ENCODE data around the gene DNAJC16. TPM values are rescaled to one million over a fixed set of nuclear protein-coding genes. Genes with fewer than 3 reads are reported as not detected.

DNAJC16 gene
- total RNA-seq, 2 experiments from 2014 or later: 9.1 to 16.8 TPM

DNA sequence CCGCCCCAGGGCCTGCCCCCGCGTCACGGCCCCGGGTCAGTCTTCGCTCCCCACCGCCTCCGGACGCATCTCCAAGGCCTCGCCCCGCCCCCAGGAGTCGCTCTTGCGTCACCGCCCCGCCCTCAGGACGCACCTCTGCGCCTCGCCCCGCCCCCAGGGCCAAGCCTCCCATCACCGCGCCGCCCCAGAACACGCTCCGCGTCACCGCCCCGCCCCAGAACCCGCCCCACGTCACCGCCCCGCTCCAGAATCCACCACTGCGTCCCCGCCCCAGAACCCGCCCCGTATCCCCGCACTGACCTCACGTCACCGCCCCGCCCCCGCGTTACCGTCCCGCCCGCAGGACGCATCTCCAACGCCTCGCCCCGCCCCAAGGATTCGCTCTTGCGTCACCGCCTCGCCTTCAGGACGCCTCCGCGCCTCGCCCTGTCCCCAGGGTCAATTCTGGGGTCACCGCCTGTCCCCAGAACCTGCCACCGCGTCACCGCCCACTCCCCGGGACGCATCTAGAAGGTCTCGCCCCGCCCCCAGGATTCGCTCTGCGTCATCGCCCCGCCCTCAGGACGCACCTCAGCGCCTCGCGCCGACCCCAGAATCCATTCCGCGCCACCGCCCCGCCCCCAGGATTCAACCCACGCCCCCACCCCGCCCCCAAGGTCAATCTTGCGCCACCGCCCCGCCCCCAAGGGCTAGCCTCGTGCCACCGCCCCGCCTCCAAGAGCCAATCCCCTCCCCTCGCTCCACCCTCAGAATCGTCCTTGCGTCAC is 2.2 kb upstream of the DNAJC16 start:
- no peaks in the 10 kb centered on the region for H3K9me2 ChIP-seq (ENCODE audit: insufficient read depth, low read length)
- BruUV-seq (replicated peaks): no TSS peak
- H3K27ac ChIP-seq (ENCODE audit: low read depth, low read length, poor library complexity, severe bottlenecking): peak overlapping the region; percentile 48
- intact Hi-C loops (cut with micrococcal nuclease; ENCODE audit: unreplicated experiment): no loop called here
- TF ChIP-seq, protein P1, sequence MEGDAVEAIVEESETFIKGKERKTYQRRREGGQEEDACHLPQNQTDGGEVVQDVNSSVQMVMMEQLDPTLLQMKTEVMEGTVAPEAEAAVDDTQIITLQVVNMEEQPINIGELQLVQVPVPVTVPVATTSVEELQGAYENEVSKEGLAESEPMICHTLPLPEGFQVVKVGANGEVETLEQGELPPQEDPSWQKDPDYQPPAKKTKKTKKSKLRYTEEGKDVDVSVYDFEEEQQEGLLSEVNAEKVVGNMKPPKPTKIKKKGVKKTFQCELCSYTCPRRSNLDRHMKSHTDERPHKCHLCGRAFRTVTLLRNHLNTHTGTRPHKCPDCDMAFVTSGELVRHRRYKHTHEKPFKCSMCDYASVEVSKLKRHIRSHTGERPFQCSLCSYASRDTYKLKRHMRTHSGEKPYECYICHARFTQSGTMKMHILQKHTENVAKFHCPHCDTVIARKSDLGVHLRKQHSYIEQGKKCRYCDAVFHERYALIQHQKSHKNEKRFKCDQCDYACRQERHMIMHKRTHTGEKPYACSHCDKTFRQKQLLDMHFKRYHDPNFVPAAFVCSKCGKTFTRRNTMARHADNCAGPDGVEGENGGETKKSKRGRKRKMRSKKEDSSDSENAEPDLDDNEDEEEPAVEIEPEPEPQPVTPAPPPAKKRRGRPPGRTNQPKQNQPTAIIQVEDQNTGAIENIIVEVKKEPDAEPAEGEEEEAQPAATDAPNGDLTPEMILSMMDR (conservative IDR thresholded peaks at IDR 0.05; ENCODE audit: low read length): no peak
- no peak for TF ChIP-seq EZH2phosphoT487 (IDR thresholded peaks at IDR 0.05; ENCODE audit: borderline replicate concordance, low read depth, low read length)
- DNase-seq (ENCODE audit: low spot score): peak; percentile 99
- H3K36me3 ChIP-seq (ENCODE audit: insufficient read depth, low read length): no peaks in the 10 kb centered on the region
- H3K4me3 ChIP-seq (ENCODE audit: low read depth, low read length, poor library complexity, severe bottlenecking): peak overlapping the region; percentile 71
- H3K4me1 ChIP-seq (ENCODE audit: insufficient read depth, low read length, poor library complexity, severe bottlenecking): peaks cover 22% of the 10 kb centered on the region
- POLR2A ChIA-PET: no interaction called here
- no peaks in the 10 kb centered on the region for H3K9me3 ChIP-seq (ENCODE audit: low read length)
- CTCF ChIA-PET (ENCODE audit: unreplicated experiment): no interaction called here
- H2AFZ ChIP-seq (ENCODE audit: low read length): no peak overlapping the region
- peak overlapping the region; percentile 87; the same call in 1 of the 2 replicates for H3K4me2 ChIP-seq (ENCODE audit: low read length)
- no peaks in the 10 kb centered on the region for H4K20me1 ChIP-seq (ENCODE audit: insufficient read depth, low read length)
- H3K79me2 ChIP-seq (ENCODE audit: insufficient read depth, low read depth, low read length): peaks cover 21% of the 10 kb centered on the region; the same call in 1 of the 2 replicates

DNA sequence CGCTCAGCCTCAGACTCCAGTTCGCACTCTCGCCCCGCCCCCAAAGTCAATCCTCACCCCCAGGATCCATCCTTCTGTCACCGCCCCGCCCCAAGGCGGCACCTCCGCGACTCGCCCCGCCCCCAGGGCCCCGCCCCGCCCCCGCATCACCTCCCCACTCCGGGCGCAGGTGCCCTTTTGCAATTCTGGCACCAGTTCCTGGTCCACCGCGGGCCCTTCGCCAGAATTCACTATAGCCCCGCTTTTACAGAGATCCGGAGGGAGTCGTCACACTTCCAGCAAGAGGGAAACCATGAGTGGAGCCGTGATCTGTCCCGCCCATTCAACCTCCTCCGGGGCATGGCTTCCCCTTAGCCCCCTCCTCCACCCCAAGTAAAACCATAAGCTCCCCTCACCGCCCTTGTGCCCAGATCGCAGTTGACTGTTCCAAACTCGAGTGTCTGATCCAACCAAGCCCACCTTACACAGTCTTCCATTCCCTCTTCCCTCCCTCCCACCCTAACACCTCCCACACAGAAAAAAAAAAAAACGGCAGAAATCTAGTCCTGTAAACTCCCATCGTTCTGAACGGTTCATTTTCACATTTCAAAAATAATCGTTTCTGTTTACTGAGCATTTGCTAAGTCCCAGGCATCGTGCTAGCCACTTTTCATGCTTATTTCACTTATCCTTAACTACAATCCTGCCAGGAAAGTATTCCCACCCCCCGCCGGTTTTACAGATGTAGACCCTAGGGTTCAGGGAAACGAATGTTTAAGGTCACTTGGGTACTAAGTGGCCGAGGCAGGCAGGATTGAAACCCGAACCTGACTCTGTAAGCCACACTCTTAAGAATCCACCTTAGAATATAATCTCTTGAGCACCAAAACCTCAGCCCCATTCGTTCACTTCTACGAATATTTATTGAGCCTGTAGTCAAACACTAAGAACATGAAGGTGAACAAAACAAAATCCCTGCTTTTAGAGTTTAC is 1.3 kb upstream of the DNAJC16 start:
- TF ChIP-seq, protein P1 (conservative IDR thresholded peaks at IDR 0.05; ENCODE audit: low read length): no peak
- TF ChIP-seq EZH2phosphoT487 (IDR thresholded peaks at IDR 0.05; ENCODE audit: borderline replicate concordance, low read depth, low read length): no peak
- H3K9me3 ChIP-seq (ENCODE audit: low read length): no peaks in the 10 kb centered on the region
- peak; percentile 24 for DNase-seq (ENCODE audit: low spot score)
- H3K9me2 ChIP-seq (ENCODE audit: insufficient read depth, low read length): no peaks in the 10 kb centered on the region
- no TSS peak for BruUV-seq (replicated peaks)
- peaks cover 22% of the 10 kb centered on the region for H3K4me1 ChIP-seq (ENCODE audit: insufficient read depth, low read length, poor library complexity, severe bottlenecking)
- H3K36me3 ChIP-seq (ENCODE audit: insufficient read depth, low read length): no peaks in the 10 kb centered on the region
- peaks cover 21% of the 10 kb centered on the region; the same call in 1 of the 2 replicates for H3K79me2 ChIP-seq (ENCODE audit: insufficient read depth, low read depth, low read length)
- peak overlapping the region; percentile 62 for H3K27ac ChIP-seq (ENCODE audit: low read depth, low read length, poor library complexity, severe bottlenecking)
- H3K4me3 ChIP-seq (ENCODE audit: low read depth, low read length, poor library complexity, severe bottlenecking): peak overlapping the region; percentile 83
- POLR2A ChIA-PET: interaction anchor here (0.6 to 0.7 kb wide), 2 partner anchors 16 to 160 kb away, joined by 3 read pairs; no protein-coding TSS in a partner anchor
- CTCF ChIA-PET (ENCODE audit: unreplicated experiment): no interaction called here
- H3K4me2 ChIP-seq (ENCODE audit: low read length): peak overlapping the region; percentile 99
- H2AFZ ChIP-seq (ENCODE audit: low read length): peak overlapping the region; percentile 55; the same call in 1 of the 2 replicates
- intact Hi-C loops (cut with micrococcal nuclease; ENCODE audit: unreplicated experiment): loop anchor here (1.0 to 2.0 kb wide), 4 partner anchors 53 to 215 kb away; partner anchors contain the start of gene DDI2
- no peaks in the 10 kb centered on the region for H4K20me1 ChIP-seq (ENCODE audit: insufficient read depth, low read length)

Measured in OCI-LY7 (cell line).